Measurements from ENCODE around the gene BCO2.
"Not testable (repeated sequence)": the region's sequence is repeated elsewhere in the genome, so short reads cannot be mapped to it uniquely, and the experiment has no call there.

The BCO2 gene, protein sequence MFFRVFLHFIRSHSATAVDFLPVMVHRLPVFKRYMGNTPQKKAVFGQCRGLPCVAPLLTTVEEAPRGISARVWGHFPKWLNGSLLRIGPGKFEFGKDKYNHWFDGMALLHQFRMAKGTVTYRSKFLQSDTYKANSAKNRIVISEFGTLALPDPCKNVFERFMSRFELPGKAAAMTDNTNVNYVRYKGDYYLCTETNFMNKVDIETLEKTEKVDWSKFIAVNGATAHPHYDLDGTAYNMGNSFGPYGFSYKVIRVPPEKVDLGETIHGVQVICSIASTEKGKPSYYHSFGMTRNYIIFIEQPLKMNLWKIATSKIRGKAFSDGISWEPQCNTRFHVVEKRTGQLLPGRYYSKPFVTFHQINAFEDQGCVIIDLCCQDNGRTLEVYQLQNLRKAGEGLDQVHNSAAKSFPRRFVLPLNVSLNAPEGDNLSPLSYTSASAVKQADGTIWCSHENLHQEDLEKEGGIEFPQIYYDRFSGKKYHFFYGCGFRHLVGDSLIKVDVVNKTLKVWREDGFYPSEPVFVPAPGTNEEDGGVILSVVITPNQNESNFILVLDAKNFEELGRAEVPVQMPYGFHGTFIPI

DNA sequence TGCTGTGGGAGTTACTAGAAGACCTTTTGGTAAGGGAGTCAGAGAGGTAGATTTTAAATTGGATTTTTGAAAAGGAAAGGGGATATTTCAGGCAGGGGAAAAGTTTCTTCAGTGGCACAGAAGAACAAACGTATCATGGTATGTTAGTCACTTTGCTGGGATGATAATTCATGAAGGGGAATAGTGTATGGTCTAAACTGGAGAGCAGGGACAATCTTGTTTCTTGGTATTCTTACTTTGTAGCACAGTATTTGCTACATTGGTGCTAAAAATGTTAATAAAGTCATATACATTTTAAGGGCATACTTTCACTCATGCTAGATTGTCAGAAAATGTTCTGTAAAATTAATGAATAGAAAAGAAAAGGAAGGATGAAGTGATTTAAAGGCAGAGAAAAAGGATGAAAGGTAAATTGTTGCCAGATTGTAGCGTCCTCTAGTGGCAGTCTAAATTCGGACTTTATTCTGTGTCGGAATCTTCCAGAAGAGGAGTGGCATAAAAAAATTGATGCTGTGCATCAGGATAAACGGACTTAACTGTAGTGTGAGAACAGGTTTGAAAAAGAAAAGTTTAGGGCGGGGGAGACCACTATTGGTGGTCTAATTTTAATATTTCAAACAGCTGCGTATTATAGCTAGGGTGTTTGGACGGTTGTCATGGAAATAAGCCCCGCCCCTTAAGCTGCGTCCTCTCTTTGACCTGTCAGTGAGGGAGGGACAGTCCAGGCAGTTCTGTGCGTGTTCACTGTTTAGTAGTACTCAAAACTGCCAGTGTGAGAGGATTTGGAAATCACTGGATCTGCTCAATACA, at the start of gene BCO2:
TSS of gene BCO2 (plus strand) at position 724 of the 810 bp plus-strand sequence. CDS start 90 bp downstream, outside the sequence.
- DNase-seq (ENCODE audit: low read depth in 1 of 2, low spot score in 1 of 2) = no peak

DNA sequence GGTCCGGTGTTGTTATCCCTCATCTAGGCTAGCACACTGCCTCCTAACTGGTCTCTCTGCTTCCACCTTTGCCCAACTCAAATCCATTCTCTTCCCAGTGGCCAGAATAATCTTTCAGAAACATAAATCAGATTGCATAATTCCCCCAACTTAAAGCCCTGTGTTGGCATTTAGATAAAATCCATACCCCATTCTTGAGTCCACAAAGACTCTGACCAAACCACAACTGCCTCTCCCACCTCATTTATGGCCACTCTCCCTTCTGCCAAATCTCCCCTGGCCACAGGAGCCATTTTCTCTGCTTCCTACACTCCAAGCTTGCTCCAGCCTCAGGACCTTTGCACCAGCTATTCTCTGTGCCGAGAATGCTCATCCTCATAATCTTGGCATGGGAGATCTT, 48.3 kb upstream of the BCO2 start:
- no peak for DNase-seq (ENCODE audit: low read depth in 1 of 2, low spot score in 1 of 2)

DNA sequence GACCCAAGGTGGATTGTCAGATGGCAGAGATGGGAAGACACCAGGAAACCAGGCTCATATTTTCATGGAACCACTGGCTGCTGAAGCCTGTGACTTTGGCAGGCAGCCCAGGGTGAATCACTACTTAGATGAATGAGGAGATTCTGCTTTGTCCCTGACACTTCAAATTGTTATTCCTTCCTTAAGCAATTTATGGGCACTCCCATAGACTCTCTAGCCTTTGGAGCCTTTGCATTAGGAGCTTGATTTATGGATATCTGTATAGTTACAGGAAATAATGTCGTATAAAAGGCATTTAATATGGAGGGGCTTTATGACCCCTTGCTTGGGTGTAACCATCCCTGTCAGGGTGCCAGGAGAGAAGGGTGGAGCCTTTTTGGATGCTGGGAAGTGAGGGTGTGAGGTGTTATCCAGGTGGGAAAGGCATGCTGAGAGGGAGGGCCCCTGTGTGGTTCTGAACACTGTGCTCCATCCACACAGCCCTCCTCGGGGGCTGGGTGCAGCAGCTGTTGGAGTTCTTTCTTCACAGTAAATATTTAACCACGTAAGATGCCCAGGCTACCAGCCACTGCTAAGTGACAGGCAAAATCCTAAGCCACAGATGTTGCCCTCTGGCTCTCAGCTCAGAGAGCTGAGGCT, 46.7 kb upstream of the BCO2 start:
- DNase-seq (ENCODE audit: low read depth in 1 of 2, low spot score in 1 of 2) = no peak

DNA sequence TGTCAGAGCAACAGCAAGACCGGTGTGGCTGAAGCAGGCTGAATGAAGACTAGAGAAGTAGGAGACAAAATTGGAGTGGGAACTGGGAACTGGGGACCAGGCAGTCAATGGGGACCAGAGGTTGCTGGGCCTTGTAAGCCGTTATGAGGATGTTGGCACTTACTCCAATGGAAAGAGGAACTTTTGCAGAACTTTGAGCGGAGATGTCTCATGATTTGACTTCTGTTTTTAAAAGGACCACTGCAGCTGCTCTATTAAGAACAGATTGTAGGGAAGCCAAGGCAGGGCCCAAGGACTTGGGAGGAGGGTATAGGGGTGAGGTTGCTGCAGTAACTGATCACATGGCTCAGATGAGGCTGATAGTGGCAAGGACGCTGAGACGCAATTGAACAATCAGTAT, 45.7 kb upstream of the BCO2 start:
- no peak for DNase-seq (ENCODE audit: low read depth in 1 of 2, low spot score in 1 of 2)

DNA sequence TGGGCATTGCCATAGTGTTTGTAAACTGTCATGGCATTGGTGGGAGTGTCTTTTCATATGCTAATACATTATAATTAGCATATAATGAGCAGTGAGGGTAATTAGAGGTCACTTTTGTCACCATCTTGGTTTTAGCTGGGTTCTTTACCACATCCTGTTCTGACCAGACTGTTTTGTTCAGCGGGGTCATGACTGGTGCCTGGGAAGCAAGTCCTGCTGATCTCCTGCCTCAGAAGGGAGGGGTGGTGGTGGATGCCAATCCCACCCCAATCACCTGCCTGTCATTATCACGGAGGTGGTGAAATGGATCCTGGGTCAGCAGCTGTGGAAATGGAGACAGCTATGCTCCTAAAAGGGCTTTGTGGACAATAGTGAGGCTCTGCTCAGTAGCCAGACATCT, 42.6 kb upstream of the BCO2 start:
- DNase-seq (ENCODE audit: low read depth in 1 of 2, low spot score in 1 of 2) = no peak

DNA sequence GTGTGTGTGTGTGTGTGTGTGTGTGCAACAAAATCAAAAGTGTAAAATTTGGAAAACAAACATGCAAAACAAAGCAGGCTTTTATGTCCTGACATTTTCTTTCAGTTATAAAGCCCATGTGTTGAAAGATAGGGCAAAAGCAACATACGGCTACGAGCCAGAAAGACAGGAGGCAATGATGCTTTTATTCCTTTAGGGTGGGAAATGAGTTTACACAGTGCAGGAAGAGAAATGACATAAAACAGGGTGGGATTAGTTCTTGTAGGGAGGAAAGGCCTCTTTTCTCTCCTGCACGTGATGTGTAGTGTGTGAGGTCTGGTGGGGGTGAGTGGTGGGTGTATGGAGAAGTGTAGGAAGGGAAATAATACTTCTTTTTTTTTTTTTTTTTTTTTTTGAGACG, 40.8 kb upstream of the BCO2 start:
- no peak for DNase-seq (ENCODE audit: low read depth in 1 of 2, low spot score in 1 of 2)

DNA sequence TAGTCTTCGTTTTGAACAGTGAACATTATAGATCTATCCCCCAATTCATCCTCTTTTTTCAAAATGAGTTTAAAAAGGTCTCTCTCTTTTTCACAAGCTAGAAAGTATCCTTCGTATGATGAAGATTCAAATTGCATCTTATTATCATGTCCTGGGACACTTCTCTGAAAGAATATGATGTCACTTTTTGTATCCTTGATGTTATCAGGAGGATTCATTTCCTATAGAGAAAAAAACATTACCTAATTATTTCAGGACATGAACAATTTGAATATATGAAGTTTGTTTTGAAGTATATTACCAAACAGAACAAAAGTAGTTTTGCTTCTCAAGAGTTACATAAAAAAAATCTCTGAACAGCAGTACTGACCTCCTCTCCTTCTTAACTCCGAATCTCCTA, 31.7 kb upstream of the BCO2 start:
- no peak for DNase-seq (ENCODE audit: low read depth in 1 of 2, low spot score in 1 of 2)

DNA sequence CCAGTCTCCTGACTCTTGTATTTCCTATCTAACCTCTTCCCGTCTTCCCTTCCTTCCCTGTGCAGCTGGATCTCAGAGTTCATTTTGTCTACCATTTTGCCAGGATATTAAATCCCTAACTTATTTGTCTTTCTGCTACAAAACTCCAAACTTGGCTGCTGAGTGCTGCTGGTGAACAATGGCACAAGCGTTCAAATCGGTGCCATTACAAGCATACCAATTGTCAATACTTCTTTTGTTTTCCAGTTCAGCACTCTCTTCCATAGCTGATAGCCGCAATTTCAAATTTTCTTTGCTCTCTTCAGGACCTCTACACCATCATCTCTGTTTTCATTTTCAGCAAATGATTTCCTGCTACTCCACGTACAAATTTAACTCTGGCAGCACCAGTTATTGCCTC, 24.8 kb upstream of the BCO2 start:
- DNase-seq (ENCODE audit: low read depth in 1 of 2, low spot score in 1 of 2) = no peak

DNA sequence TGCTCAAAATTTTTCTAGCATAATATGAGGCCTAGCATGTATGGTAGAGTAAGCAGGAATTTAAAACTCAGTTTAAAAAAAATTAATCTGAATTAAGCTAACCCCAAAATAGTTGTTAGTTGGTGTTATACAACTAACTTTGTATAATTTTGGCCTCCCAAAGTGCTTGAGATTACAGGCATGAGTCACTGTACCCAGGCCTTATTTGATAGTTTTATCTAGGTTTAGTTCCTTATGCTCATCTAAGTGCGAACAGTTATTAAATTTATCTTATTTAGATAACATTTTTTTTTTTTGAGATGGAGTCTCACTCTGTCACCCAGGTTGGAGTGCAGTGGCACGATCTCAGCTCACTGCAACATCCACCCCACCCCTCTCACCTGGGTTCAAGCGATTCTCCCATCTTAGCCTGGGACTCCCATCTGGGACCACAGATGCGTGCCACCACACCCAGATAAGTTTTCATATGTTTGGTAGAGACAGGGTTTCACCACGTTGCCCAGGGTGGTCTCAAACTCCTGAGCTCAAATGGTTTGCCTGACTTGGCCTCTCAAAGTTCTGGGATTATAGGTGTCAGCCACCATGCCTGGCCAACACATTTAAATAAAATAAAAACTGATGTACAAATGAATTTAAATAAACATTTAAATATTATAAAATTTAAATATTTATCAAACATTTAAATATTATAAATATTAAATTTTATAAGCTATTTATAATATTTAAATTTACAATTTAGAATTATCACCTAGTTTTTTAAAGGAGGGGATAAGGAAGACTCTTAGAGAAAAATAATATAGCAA, 19.0 kb upstream of the BCO2 start:
- no peak for DNase-seq (ENCODE audit: low read depth in 1 of 2, low spot score in 1 of 2)

DNA sequence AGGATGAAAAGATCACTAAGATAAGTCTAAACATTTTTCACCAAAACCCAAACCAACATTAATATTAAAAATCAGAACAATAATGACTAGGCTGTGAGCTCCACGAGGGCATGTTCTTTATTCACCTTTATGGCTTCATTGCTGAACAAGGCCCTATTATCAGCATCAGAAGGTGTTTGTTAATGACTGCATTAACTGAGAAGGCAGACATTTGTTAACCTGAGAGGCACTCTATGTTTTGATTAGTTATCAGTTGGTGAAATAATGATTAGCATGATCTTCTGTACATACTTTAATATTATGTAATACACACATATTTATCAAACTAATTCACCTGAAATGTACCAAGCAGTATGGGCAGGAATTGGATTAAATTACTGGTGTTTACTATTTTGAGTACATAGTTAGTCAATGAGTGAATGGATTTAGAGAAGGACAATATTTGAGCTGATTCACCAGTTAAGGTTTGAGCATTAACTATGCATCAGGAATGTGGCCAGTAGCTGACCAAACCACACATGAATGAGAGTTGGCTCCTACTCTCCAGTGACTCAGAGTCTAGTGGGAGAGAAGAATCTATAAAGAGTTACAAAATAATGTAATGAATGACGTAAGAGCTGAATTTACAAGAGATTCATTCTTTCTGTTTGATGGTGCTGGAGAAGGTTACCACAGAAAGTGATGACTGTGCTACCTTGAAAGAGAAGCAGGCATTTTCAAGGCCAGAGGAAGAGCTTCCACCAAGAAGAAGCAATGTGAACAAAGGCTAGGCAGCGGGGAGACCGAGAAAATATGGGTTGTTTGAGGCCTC, 18.2 kb upstream of the BCO2 start:
- no peak for DNase-seq (ENCODE audit: low read depth in 1 of 2, low spot score in 1 of 2)

DNA sequence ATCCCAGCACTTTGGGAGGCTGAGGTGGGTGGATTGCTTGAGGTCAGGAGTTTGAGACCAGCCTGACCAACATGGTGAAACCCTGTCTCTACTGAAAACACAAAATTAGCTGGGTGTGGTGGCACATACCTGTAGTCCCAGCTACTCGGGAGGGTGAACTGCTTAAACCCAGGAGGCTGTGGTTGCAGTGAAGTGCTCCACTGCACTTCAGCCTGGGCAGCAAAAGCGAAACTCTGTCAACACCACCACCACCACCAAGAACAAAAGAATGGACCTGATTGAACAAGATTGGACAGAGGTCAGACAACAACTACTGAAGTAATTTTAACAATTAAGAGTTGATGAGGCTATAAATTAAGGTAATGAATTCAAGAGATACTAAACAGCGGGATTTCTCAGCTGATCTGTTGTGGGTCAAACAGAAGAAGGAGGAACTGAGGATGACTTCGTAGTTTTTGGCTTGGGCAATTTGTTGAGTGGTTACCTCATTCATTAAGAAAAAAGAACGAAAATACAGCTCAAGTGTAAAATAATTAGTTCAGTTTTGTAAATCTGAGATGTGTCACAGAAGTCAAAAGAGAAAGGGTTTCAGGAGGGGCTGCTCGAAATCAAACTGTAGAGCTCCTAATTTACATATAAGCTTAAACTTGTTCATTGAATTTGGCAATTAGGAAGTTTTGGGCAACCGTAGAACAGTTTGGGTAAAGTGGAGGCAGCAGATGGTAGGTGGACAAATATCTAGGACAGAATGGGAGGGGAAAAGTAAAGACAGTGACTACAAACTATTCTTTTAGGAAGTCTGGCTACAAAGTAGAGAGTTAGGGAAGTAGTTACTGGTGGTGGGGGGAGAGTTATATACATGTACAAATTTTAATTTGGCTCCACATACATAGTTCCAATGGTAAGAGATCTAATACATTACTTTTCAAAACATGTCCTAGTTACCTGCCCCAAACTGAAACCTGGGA, 15.9 kb upstream of the BCO2 start:
- DNase-seq (ENCODE audit: low read depth in 1 of 2, low spot score in 1 of 2) = no peak

DNA sequence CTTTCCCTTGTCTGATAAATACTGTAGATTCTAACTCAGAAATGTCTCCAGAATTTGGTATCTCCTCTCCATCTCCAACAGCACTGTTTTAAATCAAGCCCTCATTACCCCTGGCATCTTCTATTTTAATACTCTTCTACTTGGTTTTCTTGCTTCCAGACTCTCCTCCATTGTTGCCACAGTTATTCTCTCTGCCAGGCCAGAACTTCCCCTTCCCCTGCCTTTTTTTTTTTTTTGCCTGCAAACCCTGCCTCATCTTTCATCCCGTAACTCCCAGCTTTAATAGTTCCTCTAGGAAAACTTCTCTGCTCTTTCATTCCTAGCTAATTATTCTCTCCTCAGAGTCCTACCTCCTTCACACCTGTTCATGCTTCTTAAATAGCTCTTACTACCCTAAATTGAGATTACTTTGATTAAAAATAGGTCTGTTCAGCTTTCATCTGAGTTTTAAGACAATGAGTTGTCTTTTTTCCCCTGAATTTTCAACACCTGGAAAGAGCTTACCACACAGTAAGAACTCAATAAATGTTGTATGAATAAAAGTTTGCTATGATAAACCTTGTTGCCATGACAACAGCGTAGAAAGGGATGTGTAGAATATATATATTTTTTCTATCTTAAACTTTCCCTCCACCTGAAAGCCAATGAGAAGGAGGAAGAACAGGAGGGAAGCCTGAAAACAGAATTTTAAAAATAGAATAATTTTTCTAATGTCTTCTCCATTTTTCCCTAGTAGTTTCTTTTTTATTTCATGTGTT, 15.0 kb upstream of the BCO2 start:
- no peak for DNase-seq (ENCODE audit: low read depth in 1 of 2, low spot score in 1 of 2)

DNA sequence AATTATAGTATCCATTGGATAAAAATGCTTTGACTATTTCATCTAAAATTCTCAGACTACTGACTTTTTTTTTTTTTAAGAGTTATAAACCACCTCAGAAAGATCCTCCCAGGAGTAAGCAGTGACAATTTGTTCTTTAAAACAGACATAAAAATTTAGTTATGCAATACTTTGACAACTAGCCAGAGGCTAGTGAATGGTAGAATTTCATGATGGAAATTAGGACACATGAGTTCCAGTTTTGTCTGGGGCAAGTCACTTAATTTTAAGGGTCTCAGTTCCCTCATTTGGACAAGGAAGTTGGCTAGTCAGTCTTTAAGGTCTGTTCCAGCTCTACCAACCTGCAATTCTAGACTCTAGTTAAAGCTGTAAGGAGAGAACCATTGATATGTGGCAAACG, 14.3 kb upstream of the BCO2 start:
- no peak for DNase-seq (ENCODE audit: low read depth in 1 of 2, low spot score in 1 of 2)

DNA sequence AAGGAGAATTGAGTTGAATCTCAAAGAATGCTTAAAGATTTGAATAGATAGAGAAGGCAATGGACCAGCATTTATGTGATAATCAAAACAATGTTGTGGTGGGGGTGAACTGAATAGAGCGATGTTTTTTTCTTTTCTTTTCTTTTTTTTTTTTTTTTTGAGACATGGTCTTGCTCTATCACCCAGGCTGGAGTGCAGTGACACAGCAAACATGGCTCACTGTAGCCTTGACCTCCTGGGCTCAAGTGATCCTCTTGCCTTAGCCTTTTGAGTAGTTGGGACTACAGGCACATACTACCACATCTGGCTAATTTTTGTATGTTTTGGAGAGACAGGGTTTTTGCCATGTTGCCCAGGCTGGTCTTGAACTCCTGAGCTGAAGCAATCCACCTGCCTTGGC, 13.1 kb upstream of the BCO2 start:
- DNase-seq (ENCODE audit: low read depth in 1 of 2, low spot score in 1 of 2) = not testable (repeated sequence)

DNA sequence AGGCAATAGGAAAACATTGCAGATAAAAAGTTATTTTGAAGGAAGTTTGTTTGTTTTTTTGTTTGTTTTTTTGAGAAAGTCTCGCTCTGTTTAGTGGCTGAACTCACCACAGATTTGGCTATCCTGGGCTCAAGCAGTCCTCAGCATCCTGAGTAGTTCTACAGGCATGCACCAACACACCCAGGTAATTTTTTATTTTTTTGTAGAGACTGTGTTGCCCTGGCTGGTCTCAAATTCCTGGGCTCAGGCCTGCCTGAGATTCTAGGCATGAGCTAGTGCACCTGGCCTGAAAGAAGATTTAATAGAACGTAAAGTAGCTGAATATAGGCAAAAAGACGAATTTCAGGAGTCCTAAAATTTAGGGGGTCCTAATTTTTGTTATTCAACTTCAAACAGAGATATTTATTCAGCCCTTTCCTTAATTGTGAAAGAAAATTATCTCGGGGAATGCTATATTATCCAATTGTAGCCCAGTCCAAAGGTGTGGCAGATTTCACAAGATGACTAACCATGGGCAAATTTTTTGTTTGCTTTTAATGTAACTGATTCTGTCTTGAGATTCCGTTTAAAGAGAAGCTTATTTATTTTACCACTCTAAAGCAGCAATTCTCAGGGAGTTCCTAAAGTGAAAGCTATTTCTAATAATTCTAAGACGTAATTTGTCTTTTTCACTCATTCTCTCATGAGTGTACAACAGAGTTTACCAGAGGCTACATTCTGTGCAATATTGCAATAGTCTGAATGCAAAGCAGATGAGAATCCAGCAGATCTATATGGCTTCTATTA, 12.4 kb upstream of the BCO2 start:
- no peak for DNase-seq (ENCODE audit: low read depth in 1 of 2, low spot score in 1 of 2)

DNA sequence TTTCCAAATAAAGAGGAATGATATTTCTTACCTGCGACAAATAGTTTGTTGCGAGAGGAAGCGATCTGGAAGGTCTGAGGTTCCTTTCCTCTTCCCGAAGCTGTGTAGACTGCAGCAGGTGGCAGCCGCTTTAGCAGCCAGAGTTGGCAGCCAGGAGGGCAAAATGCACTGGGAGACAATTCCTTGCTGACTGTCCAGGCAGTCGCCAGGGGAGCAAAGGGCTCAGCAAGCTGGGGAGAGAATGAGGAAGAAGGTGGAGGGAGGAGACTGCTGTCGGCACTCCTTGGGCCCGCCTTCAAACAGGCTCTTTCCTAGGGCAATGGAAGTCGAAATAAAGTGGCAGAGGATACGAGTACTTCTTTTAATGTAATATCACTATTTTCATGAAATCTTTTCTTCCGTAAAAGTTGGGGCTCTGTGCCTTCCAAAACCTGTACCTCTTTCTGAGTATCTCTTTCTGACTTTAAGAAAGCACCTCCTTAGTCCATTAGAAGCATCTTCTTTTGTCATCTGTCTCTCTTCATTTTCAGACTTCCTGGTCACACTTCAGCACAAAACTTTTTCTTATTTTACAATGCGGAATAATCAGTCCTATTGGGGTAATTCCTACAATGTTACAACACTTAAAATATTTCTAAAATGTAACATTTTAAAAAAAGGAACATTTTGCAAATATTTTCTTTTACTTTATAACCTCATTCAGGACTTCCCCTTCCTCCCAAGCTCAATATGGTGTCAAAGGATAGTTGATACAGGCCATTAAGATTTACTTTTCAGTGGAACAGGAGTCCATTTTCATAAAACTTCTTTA, 11.2 kb upstream of the BCO2 start, which contains the start of gene IL18:
TSS of gene IL18 (minus strand) at position 220 of the 811 bp plus-strand sequence. CDS start 9,041 bp downstream, outside the sequence.
- DNase-seq (ENCODE audit: low read depth in 1 of 2, low spot score in 1 of 2) = no peak

All from activated T-helper 1 cell treated with anti-CD3 and anti-CD28 coated beads, Interleukin-2, amount 50 U/mL, for 16 hours (primary cell).